Epithelial cell of alveolus of lung (primary cell): Measurements from ENCODE around the gene IRF2BPL. TPM values are rescaled to one million over a fixed set of nuclear protein-coding genes. Genes with fewer than 3 reads are reported as not detected.

Experiments
- total RNA-seq: library from RNA; depleted of rRNA; stranded (reverse); fragments of >200 nt; gene quantifications from 2 replicates; pipeline ENCODE4 v1.2.1, GENCODE V29; 2015

The IRF2BPL gene
- 44.9 and 99.9 TPM in 2 replicates for total RNA-seq

DNA sequence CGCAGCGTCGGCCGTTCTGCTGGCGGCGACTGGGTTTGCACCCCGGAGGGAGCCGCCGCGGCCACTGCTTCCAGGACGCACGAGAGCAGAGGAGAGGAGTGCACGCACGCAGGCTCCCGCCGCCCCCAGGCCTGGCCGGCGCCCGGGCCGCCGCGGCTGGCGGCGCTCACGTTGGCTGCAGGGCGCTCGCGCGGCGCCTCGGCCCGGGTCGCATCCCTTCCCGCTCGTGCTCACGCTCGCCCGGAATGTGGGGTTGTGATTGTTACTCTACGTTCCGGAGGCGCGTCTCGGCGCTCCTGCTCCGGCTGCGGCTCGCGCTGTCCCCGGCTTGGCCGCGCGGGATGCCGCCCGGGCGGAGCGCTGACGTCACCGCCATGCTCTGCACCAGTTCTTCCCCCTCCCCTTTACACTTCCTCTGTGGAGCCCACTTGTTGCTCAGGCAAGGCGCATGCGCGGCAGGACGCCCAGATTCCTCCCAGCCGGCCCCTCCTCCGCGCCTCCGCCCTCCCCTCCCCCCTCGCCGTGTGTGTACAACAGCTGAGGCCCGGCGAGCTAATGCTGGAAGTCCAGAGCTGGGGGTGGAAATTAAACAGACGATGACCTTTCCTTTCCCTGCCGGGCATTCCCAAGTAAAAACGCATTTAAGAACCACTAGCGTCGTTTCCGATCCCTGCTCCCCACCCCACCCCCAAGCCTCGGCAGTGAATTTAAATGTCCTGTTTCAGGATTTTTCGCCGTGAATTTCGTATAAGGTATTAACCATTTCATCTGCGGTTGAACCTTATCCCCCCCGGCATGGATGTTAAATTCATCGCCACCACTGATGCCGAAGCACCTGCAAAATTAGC is at the start of gene IRF2BPL:
IRF2BPL (minus strand) TSS at position 325 of the 848 bp plus-strand sequence. CDS start 916 bp downstream, outside the sequence.

Other genes with a start within 250 kb of the IRF2BPL start
- 7.8 and 13.3 TPM in 2 replicates for gene ANGEL1, start 215.8 kb downstream of the IRF2BPL start, total RNA-seq
- not detected in 2 replicates for gene LRRC74A, start 202.3 kb downstream of the IRF2BPL start, total RNA-seq
- gene CIPC, start 69.5 kb upstream of the IRF2BPL start, total RNA-seq = 7.5 and 19.0 TPM in 2 replicates
- gene ZDHHC22, start 113.1 kb upstream of the IRF2BPL start, total RNA-seq = not detected in 2 replicates
- gene TMEM63C, start 153.1 kb upstream of the IRF2BPL start, total RNA-seq = 0.65 TPM in 1 of 2 replicates, not detected in the other
- gene NGB, start 242.5 kb upstream of the IRF2BPL start, total RNA-seq = not detected in 2 replicates